ENCODE data around the gene MC1R. TPM values are rescaled to one million over a fixed set of nuclear protein-coding genes. Genes with fewer than 3 reads are reported as not detected.
"Not testable (repeated sequence)": the region's sequence is repeated elsewhere in the genome, so short reads cannot be mapped to it uniquely, and the experiment has no call there.

MC1R gene
- total RNA-seq, 2 experiments from 2014 or later = 6.7 to 6.9 TPM

DNA sequence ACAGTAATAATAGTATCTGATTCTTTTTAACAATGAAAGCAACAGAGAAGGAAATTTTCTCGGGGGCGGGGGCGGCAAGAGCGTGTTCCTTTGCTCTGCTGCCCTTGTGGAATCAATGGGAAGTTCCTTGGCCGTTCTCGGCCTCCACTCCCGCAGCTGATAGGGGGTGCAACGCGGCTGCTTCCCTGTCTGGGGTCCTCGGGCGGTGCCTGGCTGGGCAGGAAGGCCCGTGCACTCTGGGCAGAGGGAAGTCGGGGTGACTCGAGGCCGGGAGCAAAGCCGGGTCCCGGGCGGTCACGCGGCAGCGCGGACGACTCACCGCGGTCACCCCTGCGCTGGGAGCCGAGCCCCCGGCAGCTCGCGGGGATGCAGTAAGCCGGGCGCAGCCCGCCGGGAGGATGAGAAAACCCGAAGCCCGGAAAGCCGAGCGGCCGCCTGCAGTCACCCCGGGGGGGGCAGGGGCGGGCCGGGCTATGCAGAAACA, 7.0 kb downstream of the MC1R start:
- H3K9me3 Mint-ChIP-seq = no peaks in the 10 kb centered on the region
- Histone ChIP-seq H3K9me3 (ENCODE audit: control insufficient read depth in 1 of 2, insufficient read depth in 1 of 2, low read length in 2 of 2) (peaks cover 0 to 31% of the 10 kb centered on the region in 2 experiments), H3K36me3 (ENCODE audit: insufficient read depth, low read length) (no peaks in the 10 kb centered on the region), H3K4me1 (ENCODE audit: insufficient read depth, low read length) (peaks cover 56% of the 10 kb centered on the region), H3K4me3 (ENCODE audit: low read length) (no peak overlapping the region), H3K27ac (ENCODE audit: low read depth in 1 of 2, low read length in 2 of 2) (no peak overlapping the region), H3K27me3 (ENCODE audit: control insufficient read depth in 1 of 2, insufficient read depth in 2 of 2, low read length in 2 of 2) (peaks cover 69% of the 10 kb centered on the region in 2 experiments)
- no peak for ATAC-seq (ENCODE audit: poor library complexity)
- no peak overlapping the region for H3K27ac Mint-ChIP-seq
- no peaks in the 10 kb centered on the region for H3K36me3 Mint-ChIP-seq (ENCODE audit: low read depth)
- intact Hi-C loops (cut with DNase I, micrococcal nuclease) = loop anchor here (1.0 to 5.0 kb wide), 2 partner anchors 23 to 98 kb away; partner anchors contain the start of genes DEF8 (in 1 of the 2) and SPIRE2 (in 1 of the 2)
- peaks cover 25% of the 10 kb centered on the region for H3K4me1 Mint-ChIP-seq (ENCODE audit: low read depth)
- no peak overlapping the region for H3K4me3 Mint-ChIP-seq
- CTCF ChIA-PET = interaction anchor here (1.4 kb wide), 1 partner anchor 64 kb away, joined by 4 read pairs; no protein-coding TSS in a partner anchor
- POLR2A ChIA-PET = no interaction called here
- H3K27me3 Mint-ChIP-seq = peaks cover 37% of the 10 kb centered on the region
- peak in 1 of 14 experiments; percentile 6 for DNase-seq
- TF ChIP-seq, protein P1, sequence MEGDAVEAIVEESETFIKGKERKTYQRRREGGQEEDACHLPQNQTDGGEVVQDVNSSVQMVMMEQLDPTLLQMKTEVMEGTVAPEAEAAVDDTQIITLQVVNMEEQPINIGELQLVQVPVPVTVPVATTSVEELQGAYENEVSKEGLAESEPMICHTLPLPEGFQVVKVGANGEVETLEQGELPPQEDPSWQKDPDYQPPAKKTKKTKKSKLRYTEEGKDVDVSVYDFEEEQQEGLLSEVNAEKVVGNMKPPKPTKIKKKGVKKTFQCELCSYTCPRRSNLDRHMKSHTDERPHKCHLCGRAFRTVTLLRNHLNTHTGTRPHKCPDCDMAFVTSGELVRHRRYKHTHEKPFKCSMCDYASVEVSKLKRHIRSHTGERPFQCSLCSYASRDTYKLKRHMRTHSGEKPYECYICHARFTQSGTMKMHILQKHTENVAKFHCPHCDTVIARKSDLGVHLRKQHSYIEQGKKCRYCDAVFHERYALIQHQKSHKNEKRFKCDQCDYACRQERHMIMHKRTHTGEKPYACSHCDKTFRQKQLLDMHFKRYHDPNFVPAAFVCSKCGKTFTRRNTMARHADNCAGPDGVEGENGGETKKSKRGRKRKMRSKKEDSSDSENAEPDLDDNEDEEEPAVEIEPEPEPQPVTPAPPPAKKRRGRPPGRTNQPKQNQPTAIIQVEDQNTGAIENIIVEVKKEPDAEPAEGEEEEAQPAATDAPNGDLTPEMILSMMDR (IDR thresholded peaks at IDR 0.05) = no peak

GRCh38 chr16:89931305-89931896, 12.7 kb downstream of the MC1R start:
- Mint-ChIP-seq H3K36me3 (ENCODE audit: low read depth) (no peaks in the 10 kb centered on the region), H3K4me3 (no peak overlapping the region), H3K4me1 (ENCODE audit: low read depth) (no peaks in the 10 kb centered on the region), H3K9me3 (no peaks in the 10 kb centered on the region), H3K27ac (no peak overlapping the region), H3K27me3 (peaks cover 29% of the 10 kb centered on the region)
- POLR2A ChIA-PET = no interaction called here
- no peak for ATAC-seq (ENCODE audit: poor library complexity)
- no peaks in the 10 kb centered on the region for H3K36me3 ChIP-seq (ENCODE audit: insufficient read depth, low read length)
- TF ChIP-seq, protein P1 (IDR thresholded peaks at IDR 0.05) = no peak
- intact Hi-C loops (cut with DNase I, micrococcal nuclease) = no loop called here
- CTCF ChIA-PET = no interaction called here
- H3K27me3 ChIP-seq (ENCODE audit: control insufficient read depth in 1 of 2, insufficient read depth in 2 of 2, low read length in 2 of 2) = peaks cover 29 to 30% of the 10 kb centered on the region in 2 experiments
- H3K4me1 ChIP-seq (ENCODE audit: insufficient read depth, low read length) = peaks cover 5% of the 10 kb centered on the region
- H3K4me3 ChIP-seq (ENCODE audit: low read length) = no peak overlapping the region
- peaks cover 0 to 3% of the 10 kb centered on the region in 2 experiments for H3K9me3 ChIP-seq (ENCODE audit: control insufficient read depth in 1 of 2, insufficient read depth in 1 of 2, low read length in 2 of 2)
- DNase-seq = no peak
- no peak overlapping the region for H3K27ac ChIP-seq (ENCODE audit: low read depth in 1 of 2, low read length in 2 of 2)

GRCh38 chr16:89931964-89932363, 13.3 kb downstream of the MC1R start:
- intact Hi-C loops (cut with DNase I, micrococcal nuclease) = no loop called here
- Mint-ChIP-seq H3K36me3 (ENCODE audit: low read depth) (no peaks in the 10 kb centered on the region), H3K27ac (no peak overlapping the region), H3K9me3 (no peaks in the 10 kb centered on the region), H3K4me1 (ENCODE audit: low read depth) (no peaks in the 10 kb centered on the region), H3K4me3 (no peak overlapping the region), H3K27me3 (peaks cover 26% of the 10 kb centered on the region)
- CTCF ChIA-PET = no interaction called here
- H3K36me3 ChIP-seq (ENCODE audit: insufficient read depth, low read length) = no peaks in the 10 kb centered on the region
- TF ChIP-seq, protein P1 (IDR thresholded peaks at IDR 0.05) = no peak
- ATAC-seq (ENCODE audit: poor library complexity) = no peak
- no peak overlapping the region for H3K4me3 ChIP-seq (ENCODE audit: low read length)
- no peak for DNase-seq
- no peaks in the 10 kb centered on the region for H3K9me3 ChIP-seq (ENCODE audit: control insufficient read depth in 1 of 2, insufficient read depth in 1 of 2, low read length in 2 of 2)
- H3K27me3 ChIP-seq (ENCODE audit: control insufficient read depth in 1 of 2, insufficient read depth in 2 of 2, low read length in 2 of 2) = peaks cover 23 to 24% of the 10 kb centered on the region in 2 experiments
- no peak overlapping the region for H3K27ac ChIP-seq (ENCODE audit: low read depth in 1 of 2, low read length in 2 of 2)
- POLR2A ChIA-PET = no interaction called here
- no peaks in the 10 kb centered on the region for H3K4me1 ChIP-seq (ENCODE audit: insufficient read depth, low read length)

GRCh38 chr16:89934019-89934418, 15.4 kb downstream of the MC1R start:
- H3K4me1 ChIP-seq (ENCODE audit: insufficient read depth, low read length); DNase-seq; H3K27ac ChIP-seq (ENCODE audit: low read depth in 1 of 2, low read length in 2 of 2); ATAC-seq (ENCODE audit: poor library complexity); POLR2A ChIA-PET; H3K36me3 Mint-ChIP-seq (ENCODE audit: low read depth); H3K4me3 Mint-ChIP-seq; H3K4me1 Mint-ChIP-seq (ENCODE audit: low read depth); intact Hi-C loops (cut with DNase I, micrococcal nuclease); H3K9me3 Mint-ChIP-seq; CTCF ChIA-PET; H3K4me3 ChIP-seq (ENCODE audit: low read length); H3K27me3 ChIP-seq (ENCODE audit: control insufficient read depth in 1 of 2, insufficient read depth in 2 of 2, low read length in 2 of 2); H3K36me3 ChIP-seq (ENCODE audit: insufficient read depth, low read length); H3K9me3 ChIP-seq (ENCODE audit: control insufficient read depth in 1 of 2, insufficient read depth in 1 of 2, low read length in 2 of 2); H3K27ac Mint-ChIP-seq: not testable (repeated sequence)
- peaks cover 20% of the 10 kb centered on the region for H3K27me3 Mint-ChIP-seq
